ENCODE results near the gene RPL15.

The RPL15 gene

DNA sequence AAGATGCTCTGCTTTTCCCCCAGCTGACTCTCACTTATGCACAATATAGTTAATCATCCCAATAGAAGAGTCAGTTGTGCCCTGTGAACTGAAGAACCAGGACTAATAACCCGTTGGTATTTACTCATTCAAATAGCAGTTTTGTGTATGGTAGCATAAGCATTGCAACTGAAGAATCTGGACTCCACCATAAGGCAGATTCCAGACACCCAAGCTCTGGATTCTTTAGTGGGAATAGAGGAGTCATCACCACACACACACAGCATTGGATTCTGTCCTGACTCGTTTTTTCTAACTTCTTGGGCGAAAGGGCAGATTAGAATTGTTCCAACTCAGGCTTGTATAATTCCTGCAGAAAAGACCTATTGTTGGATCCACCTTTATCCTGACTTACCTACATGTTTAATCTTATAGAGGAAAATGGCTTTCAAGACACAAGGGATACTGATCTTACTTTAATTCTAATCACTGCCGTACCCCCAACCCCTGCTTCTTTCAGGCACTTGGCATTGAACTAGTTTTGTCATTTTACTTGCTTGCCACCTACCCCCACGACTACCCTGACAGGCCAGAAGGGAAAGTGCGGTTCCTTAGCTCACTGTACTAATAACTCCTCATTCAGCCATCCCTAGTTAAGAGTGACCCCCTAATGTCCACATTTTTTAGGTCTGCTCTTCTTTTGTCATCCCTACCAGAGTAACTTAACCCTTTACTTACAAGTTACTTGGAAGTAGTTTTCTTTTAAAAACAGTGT is 42.4 kb upstream of the RPL15 start:
- H3K18ac ChIP-seq (ENCODE audit: low read length): no peak overlapping the region
- H3K4me3 ChIP-seq (ENCODE audit: low read length in 2 of 2): no peak overlapping the region
- DNase-seq (ENCODE audit: low spot score): no peak
- WGBS, 2 donors (ENCODE audit: extremely low coverage in 2 of 2, insufficient read length in 2 of 2, insufficient replicate concordance in 1 of 2): no CpG with 5 or more reads among the region's 6 CpGs
- peaks cover 10% of the 10 kb centered on the region for H3K79me1 ChIP-seq (ENCODE audit: low read depth, low read length)
- H3K23ac ChIP-seq (ENCODE audit: low read depth, low read length, poor library complexity): no peak overlapping the region
- H4K91ac ChIP-seq (ENCODE audit: low read depth, low read length, poor library complexity): no peak overlapping the region
- no peak overlapping the region for H3K4ac ChIP-seq (ENCODE audit: low read length)
- no peak overlapping the region for H3K9ac ChIP-seq (ENCODE audit: low read depth, low read length, poor library complexity)
- no peak overlapping the region for H2AFZ ChIP-seq (ENCODE audit: low read length)
- H2BK5ac ChIP-seq (ENCODE audit: low read length): no peak overlapping the region
- H3K14ac ChIP-seq (ENCODE audit: low read length): no peak overlapping the region
- H2BK15ac ChIP-seq (ENCODE audit: low read length): no peak overlapping the region
- no peak overlapping the region for H4K8ac ChIP-seq (ENCODE audit: low read depth, low read length)
- peaks cover 10 to 12% of the 10 kb centered on the region in 2 donors for H3K36me3 ChIP-seq (replicated peaks in 1 of 2; ENCODE audit: control insufficient read depth in 2 of 2, insufficient read depth in 2 of 2, low read length in 2 of 2)
- no peak overlapping the region for H2BK120ac ChIP-seq (ENCODE audit: low read depth, low read length)
- no peak overlapping the region for H3K27ac ChIP-seq (replicated peaks; ENCODE audit: low read length)
- H2AK5ac ChIP-seq (ENCODE audit: low read depth, low read length): no peak overlapping the region
- peaks cover 6 to 18% of the 10 kb centered on the region in 2 donors for H3K9me3 ChIP-seq (replicated peaks in 1 of 2; ENCODE audit: control insufficient read depth in 2 of 2, insufficient read depth in 1 of 2, low read depth in 1 of 2, low read length in 2 of 2)
- H3K4me1 ChIP-seq (ENCODE audit: control insufficient read depth in 2 of 2, insufficient read depth in 1 of 2, low read depth in 1 of 2, low read length in 2 of 2): peaks cover 0 to 2% of the 10 kb centered on the region in 2 donors
- H3K4me2 ChIP-seq (ENCODE audit: insufficient read depth, low read length, poor library complexity, severe bottlenecking): no peak overlapping the region
- no peaks in the 10 kb centered on the region for H3K27me3 ChIP-seq (ENCODE audit: control insufficient read depth in 3 of 3, insufficient read depth in 3 of 3, low read depth in 1 of 3, low read length in 3 of 3)
- no peak overlapping the region for H2BK12ac ChIP-seq (ENCODE audit: low read length)

DNA sequence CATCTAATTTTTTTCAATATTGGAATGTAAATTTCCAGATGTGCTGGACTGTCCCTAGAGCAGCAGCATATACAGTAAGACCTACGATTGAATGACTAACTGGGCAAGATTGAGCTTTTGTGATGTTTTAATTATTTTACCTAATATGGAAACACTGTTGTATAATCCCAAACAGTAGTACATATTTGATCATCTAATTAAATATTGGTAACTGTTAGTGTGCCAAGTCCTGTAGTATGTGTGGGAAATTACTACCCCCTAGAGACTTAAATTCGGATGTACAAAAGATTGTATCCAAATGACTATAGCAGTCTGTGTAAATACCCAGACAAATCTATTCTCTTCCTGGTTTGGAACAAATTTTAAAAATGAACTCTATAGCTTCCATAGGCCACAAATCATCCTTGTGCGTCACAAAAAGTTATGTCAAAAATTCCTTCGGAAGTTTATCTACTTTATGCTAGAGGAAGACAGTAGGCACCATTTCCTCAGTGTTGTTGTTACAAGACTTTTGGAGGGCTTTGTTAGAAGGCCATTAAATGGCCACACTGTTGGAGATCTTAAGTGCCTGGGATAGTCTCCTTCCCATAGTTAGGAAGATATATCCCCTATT is 41.7 kb upstream of the RPL15 start:
- H3K27ac ChIP-seq (replicated peaks; ENCODE audit: low read length): no peak overlapping the region
- H3K9ac ChIP-seq (ENCODE audit: low read depth, low read length, poor library complexity): no peak overlapping the region

DNA sequence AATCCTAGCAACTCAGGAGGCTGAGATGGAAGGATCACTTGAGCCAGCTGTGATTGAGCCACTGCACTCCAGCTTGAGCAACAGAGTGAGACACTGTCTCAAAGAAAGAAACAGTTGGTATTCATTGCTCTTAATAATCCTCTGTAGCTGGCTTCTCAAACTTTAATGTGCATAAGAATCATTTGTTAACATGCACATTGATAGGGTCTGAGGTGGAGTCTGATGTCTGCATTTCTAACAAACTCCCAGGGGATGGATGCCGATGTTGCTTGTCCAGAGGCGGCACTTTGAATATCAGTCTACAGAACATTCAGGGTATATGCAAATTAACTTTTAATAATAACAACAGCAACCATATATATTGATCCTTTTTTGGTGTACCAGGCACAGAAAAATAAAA is 40.0 kb upstream of the RPL15 start:
- no peak overlapping the region for H3K27ac ChIP-seq (replicated peaks; ENCODE audit: low read length)
- no peak overlapping the region for H3K4me2 ChIP-seq (ENCODE audit: insufficient read depth, low read length, poor library complexity, severe bottlenecking)

More for the DNA sequence above, 41.7 kb upstream of the RPL15 start:
- H2BK5ac ChIP-seq (ENCODE audit: low read length): no peak overlapping the region
- H4K91ac ChIP-seq (ENCODE audit: low read depth, low read length, poor library complexity): no peak overlapping the region
- no peak overlapping the region for H3K23ac ChIP-seq (ENCODE audit: low read depth, low read length, poor library complexity)
- H2AK5ac ChIP-seq (ENCODE audit: low read depth, low read length): no peak overlapping the region
- H3K18ac ChIP-seq (ENCODE audit: low read length): no peak overlapping the region
- H3K14ac ChIP-seq (ENCODE audit: low read length): no peak overlapping the region
- H2BK15ac ChIP-seq (ENCODE audit: low read length): no peak overlapping the region
- H3K4ac ChIP-seq (ENCODE audit: low read length): no peak overlapping the region
- H3K36me3 ChIP-seq (replicated peaks in 1 of 2; ENCODE audit: control insufficient read depth in 2 of 2, insufficient read depth in 2 of 2, low read length in 2 of 2): peaks cover 12 to 13% of the 10 kb centered on the region in 2 donors
- no peak overlapping the region for H3K4me3 ChIP-seq (ENCODE audit: low read length in 2 of 2)
- no peak overlapping the region for H4K8ac ChIP-seq (ENCODE audit: low read depth, low read length)
- H2BK120ac ChIP-seq (ENCODE audit: low read depth, low read length): no peak overlapping the region
- H2AFZ ChIP-seq (ENCODE audit: low read length): no peak overlapping the region
- H3K27me3 ChIP-seq (ENCODE audit: control insufficient read depth in 3 of 3, insufficient read depth in 3 of 3, low read depth in 1 of 3, low read length in 3 of 3): no peaks in the 10 kb centered on the region
- WGBS, 2 donors (ENCODE audit: extremely low coverage in 2 of 2, insufficient read length in 2 of 2, insufficient replicate concordance in 1 of 2): no CpG with 5 or more reads among the region's 4 CpGs
- H3K4me1 ChIP-seq (ENCODE audit: control insufficient read depth in 2 of 2, insufficient read depth in 1 of 2, low read depth in 1 of 2, low read length in 2 of 2): peaks cover 0 to 2% of the 10 kb centered on the region in 2 donors
- H2BK12ac ChIP-seq (ENCODE audit: low read length): no peak overlapping the region
- no peak for DNase-seq (ENCODE audit: low spot score)
- no peak overlapping the region for H3K4me2 ChIP-seq (ENCODE audit: insufficient read depth, low read length, poor library complexity, severe bottlenecking)
- H3K9me3 ChIP-seq (replicated peaks in 1 of 2; ENCODE audit: control insufficient read depth in 2 of 2, insufficient read depth in 1 of 2, low read depth in 1 of 2, low read length in 2 of 2): peaks cover 6 to 20% of the 10 kb centered on the region in 2 donors
- peaks cover 10% of the 10 kb centered on the region for H3K79me1 ChIP-seq (ENCODE audit: low read depth, low read length)

DNA sequence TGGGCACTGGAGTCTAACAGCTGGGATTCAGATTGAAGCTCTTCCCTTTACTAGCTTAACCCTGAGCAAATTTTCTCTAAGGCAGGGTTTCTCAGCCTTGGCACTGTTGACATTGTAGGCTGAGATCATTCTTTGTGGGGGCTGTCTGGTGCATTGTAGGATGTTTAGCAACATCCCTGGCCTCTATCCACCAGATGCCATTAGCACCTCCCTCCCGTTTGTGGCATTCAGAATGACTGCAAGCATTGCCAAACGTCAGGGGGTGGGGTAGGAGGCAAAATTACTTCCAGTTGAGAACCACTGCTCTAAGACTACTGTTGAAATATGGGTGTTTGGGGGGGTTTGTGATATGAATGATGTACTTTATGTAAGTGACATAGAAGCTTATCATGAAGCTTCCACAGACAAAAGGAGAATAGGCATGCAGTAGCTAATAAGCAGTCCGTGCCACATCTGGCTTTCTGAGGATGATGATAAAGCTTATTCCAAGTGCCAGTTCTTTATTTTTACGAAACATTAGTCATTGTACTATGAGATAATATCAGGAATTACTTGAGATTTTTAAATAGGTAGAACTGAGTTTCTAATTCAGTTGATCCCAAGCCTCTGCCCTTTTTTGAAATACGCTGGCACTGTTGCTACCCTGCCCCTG is 39.5 kb upstream of the RPL15 start:
- no peak overlapping the region for H4K91ac ChIP-seq (ENCODE audit: low read depth, low read length, poor library complexity)
- H4K8ac ChIP-seq (ENCODE audit: low read depth, low read length): no peak overlapping the region
- no peak overlapping the region for H3K4me2 ChIP-seq (ENCODE audit: insufficient read depth, low read length, poor library complexity, severe bottlenecking)
- peaks cover 11% of the 10 kb centered on the region for H3K79me1 ChIP-seq (ENCODE audit: low read depth, low read length)
- H2BK5ac ChIP-seq (ENCODE audit: low read length): no peak overlapping the region
- no peak overlapping the region for H3K18ac ChIP-seq (ENCODE audit: low read length)
- no peak overlapping the region for H3K23ac ChIP-seq (ENCODE audit: low read depth, low read length, poor library complexity)
- no peak overlapping the region for H2BK15ac ChIP-seq (ENCODE audit: low read length)
- no peak overlapping the region for H2AFZ ChIP-seq (ENCODE audit: low read length)
- WGBS, 2 donors (ENCODE audit: extremely low coverage in 2 of 2, insufficient read length in 2 of 2, insufficient replicate concordance in 1 of 2): no CpG with 5 or more reads among the region's 5 CpGs
- no peaks in the 10 kb centered on the region for H3K4me1 ChIP-seq (ENCODE audit: control insufficient read depth in 2 of 2, insufficient read depth in 1 of 2, low read depth in 1 of 2, low read length in 2 of 2)
- H3K9ac ChIP-seq (ENCODE audit: low read depth, low read length, poor library complexity): no peak overlapping the region
- H3K27ac ChIP-seq (replicated peaks; ENCODE audit: low read length): no peak overlapping the region
- peaks cover 5 to 20% of the 10 kb centered on the region in 2 donors for H3K9me3 ChIP-seq (replicated peaks in 1 of 2; ENCODE audit: control insufficient read depth in 2 of 2, insufficient read depth in 1 of 2, low read depth in 1 of 2, low read length in 2 of 2)
- no peak overlapping the region for H2AK5ac ChIP-seq (ENCODE audit: low read depth, low read length)
- DNase-seq (ENCODE audit: low spot score): no peak
- H3K4me3 ChIP-seq (ENCODE audit: low read length in 2 of 2): no peak overlapping the region
- H2BK12ac ChIP-seq (ENCODE audit: low read length): no peak overlapping the region
- no peak overlapping the region for H3K4ac ChIP-seq (ENCODE audit: low read length)
- no peaks in the 10 kb centered on the region for H3K27me3 ChIP-seq (ENCODE audit: control insufficient read depth in 3 of 3, insufficient read depth in 3 of 3, low read depth in 1 of 3, low read length in 3 of 3)
- H3K14ac ChIP-seq (ENCODE audit: low read length): no peak overlapping the region
- no peak overlapping the region for H2BK120ac ChIP-seq (ENCODE audit: low read depth, low read length)
- peaks cover 13 to 14% of the 10 kb centered on the region in 2 donors for H3K36me3 ChIP-seq (replicated peaks in 1 of 2; ENCODE audit: control insufficient read depth in 2 of 2, insufficient read depth in 2 of 2, low read length in 2 of 2)

More for the DNA sequence above, 40.0 kb upstream of the RPL15 start:
- Histone ChIP-seq H3K4me1 (ENCODE audit: control insufficient read depth in 2 of 2, insufficient read depth in 1 of 2, low read depth in 1 of 2, low read length in 2 of 2) (no peaks in the 10 kb centered on the region), H2AK5ac (ENCODE audit: low read depth, low read length) (no peak overlapping the region), H2BK12ac (ENCODE audit: low read length) (no peak overlapping the region), H3K27me3 (ENCODE audit: control insufficient read depth in 3 of 3, insufficient read depth in 3 of 3, low read depth in 1 of 3, low read length in 3 of 3) (no peaks in the 10 kb centered on the region), H3K79me1 (ENCODE audit: low read depth, low read length) (peaks cover 9% of the 10 kb centered on the region), H3K4ac (ENCODE audit: low read length) (no peak overlapping the region), H3K4me3 (ENCODE audit: low read length in 2 of 2) (no peak overlapping the region), H3K14ac (ENCODE audit: low read length) (no peak overlapping the region), H2BK5ac (ENCODE audit: low read length) (no peak overlapping the region), H4K91ac (ENCODE audit: low read depth, low read length, poor library complexity) (no peak overlapping the region), H2BK15ac (ENCODE audit: low read length) (no peak overlapping the region), H3K36me3 (replicated peaks in 1 of 2; ENCODE audit: control insufficient read depth in 2 of 2, insufficient read depth in 2 of 2, low read length in 2 of 2) (peaks cover 13 to 14% of the 10 kb centered on the region in 2 donors), H4K8ac (ENCODE audit: low read depth, low read length) (no peak overlapping the region), H2AFZ (ENCODE audit: low read length) (no peak overlapping the region), H3K9ac (ENCODE audit: low read depth, low read length, poor library complexity) (no peak overlapping the region), H3K18ac (ENCODE audit: low read length) (no peak overlapping the region), H2BK120ac (ENCODE audit: low read depth, low read length) (no peak overlapping the region), H3K9me3 (replicated peaks in 1 of 2; ENCODE audit: control insufficient read depth in 2 of 2, insufficient read depth in 1 of 2, low read depth in 1 of 2, low read length in 2 of 2) (peaks cover 5 to 20% of the 10 kb centered on the region in 2 donors), H3K23ac (ENCODE audit: low read depth, low read length, poor library complexity) (no peak overlapping the region)
- WGBS, 2 donors (ENCODE audit: extremely low coverage in 2 of 2, insufficient read length in 2 of 2, insufficient replicate concordance in 1 of 2): no CpG with 5 or more reads among the region's 2 CpGs
- DNase-seq (ENCODE audit: low spot score): no peak

Data from neuronal stem cell (in vitro differentiated cells).